SK-N-SH (cell line): ENCODE results near the gene P2RY12. TPM values are rescaled to one million over a fixed set of nuclear protein-coding genes. Genes with fewer than 3 reads are reported as not detected.
A peak's percentile ranks its signal among the peaks of the same experiment; 100 is the strongest.

Experiments used
- CTCF ChIA-PET: fragments of 300-600, 350-600 bp; formaldehyde crosslinking; extraction: SDS; loops from one replicate; lab custom pipeline; 2021; lab: Yijun Ruan, JAX
- POLR2A ChIA-PET: fragments of 350-600 bp; sonication (Branson Sonifier 250); formaldehyde crosslinking; extraction: SDS; loops from one replicate; lab custom pipeline; 2020; ENCODE audit warnings: antibody characterized with exemption, inconsistent platforms; lab: Yijun Ruan, JAX
- DNase-seq: peaks from one replicate; pipeline ENCODE4 v3.0.0; 2012
- H2AFZ ChIP-seq: fragments of 200-600 bp; sonication (generic); 2 replicates; pipeline ENCODE4 v1.8.1; 2016; ENCODE audit warnings: antibody characterized with exemption, mild to moderate bottlenecking, low read depth
- H3F3A ChIP-seq: fragments of 200-600 bp; sonication (generic); replicated peaks from 2 replicates; pipeline ENCODE3; 2016; ENCODE audit warnings: antibody characterized with exemption, mild to moderate bottlenecking; ENCODE audit not compliant: insufficient read depth
- H3K27ac ChIP-seq, 2 experiments: fragments of 200-500 bp in 1 of 2; fragments of 200-600 bp in 1 of 2; sonication (Bioruptor generic) in 1 of 2; sonication (generic), shearing (Covaris generic) in 1 of 2; 2 replicates each; pipeline versions ENCODE4 v1.5.1 to v1.6.1; 2014 to 2016; ENCODE audit warnings: low read depth in 2 of 2, inconsistent platforms in 1 of 2, low read length in 1 of 2, mild to moderate bottlenecking in 1 of 2, mixed read lengths in 1 of 2
- H3K27me3 ChIP-seq: fragments of 200-600 bp; sonication (generic), shearing (Covaris generic); 2 replicates; pipeline ENCODE4 v1.6.1; 2016; ENCODE audit warnings: mixed run types; ENCODE audit not compliant: insufficient read depth
- H3K36me3 ChIP-seq, 2 experiments: fragments of 200-500 bp in 1 of 2; fragments of 200-600 bp in 1 of 2; sonication (Bioruptor generic) in 1 of 2; sonication (generic) in 1 of 2; replicated peaks in 1 of 2; 2 replicates each; pipeline versions ENCODE3 to v1.5.1; 2014 to 2016; ENCODE audit warnings: low read length in 1 of 2, mild to moderate bottlenecking in 1 of 2; ENCODE audit not compliant: insufficient read depth in 2 of 2, control insufficient read depth in 1 of 2
- H3K4me1 ChIP-seq, 2 experiments: fragments of 200-500 bp in 1 of 2; fragments of 200-600 bp in 1 of 2; sonication (Bioruptor generic) in 1 of 2; sonication (generic), shearing (Covaris generic) in 1 of 2; 2 replicates each; pipeline versions ENCODE4 v1.5.1 to v1.6.1; 2014 to 2016; ENCODE audit warnings: low read depth in 1 of 2, low read length in 1 of 2, mixed run types in 1 of 2; ENCODE audit not compliant: insufficient read depth in 2 of 2, control insufficient read depth in 1 of 2
- H3K4me2 ChIP-seq: fragments of 200-600 bp; sonication (generic), shearing (Covaris generic); 2 replicates; pipeline ENCODE4 v1.6.1; 2017; ENCODE audit warnings: mixed run types
- H3K4me3 ChIP-seq, 2 experiments: fragments of 200-500 bp in 1 of 2; fragments of 200-600 bp in 1 of 2; sonication (Bioruptor generic) in 1 of 2; sonication (generic), shearing (Covaris generic) in 1 of 2; 2 replicates each; pipeline versions ENCODE4 v1.5.1 to v1.8.1; 2014 to 2016; ENCODE audit warnings: low read depth in 2 of 2, inconsistent platforms in 1 of 2, low read length in 1 of 2, mild to moderate bottlenecking in 1 of 2, mixed read lengths in 1 of 2, moderate library complexity in 1 of 2
- H3K79me2 ChIP-seq: fragments of 200-600 bp; sonication (generic); 2 replicates; pipeline ENCODE4 v1.8.1; 2017; ENCODE audit warnings: mild to moderate bottlenecking; ENCODE audit not compliant: insufficient read depth
- H3K9ac ChIP-seq: fragments of 200-600 bp; sonication (generic); 2 replicates; pipeline ENCODE4 v1.6.1; 2017; ENCODE audit warnings: mixed run types
- H3K9me2 ChIP-seq: fragments of 200-600 bp; sonication (generic); 2 replicates; pipeline ENCODE4 v1.6.1; 2017; ENCODE audit warnings: mixed run types
- H3K9me3 ChIP-seq: fragments of 200-600 bp; sonication (generic); 2 replicates; pipeline ENCODE4 v1.6.1; 2017; ENCODE audit warnings: mixed run types, mild to moderate bottlenecking, moderate library complexity
- H4K20me1 ChIP-seq: fragments of 200-600 bp; sonication (generic); 2 replicates; pipeline ENCODE4 v1.6.1; 2017; ENCODE audit warnings: mild to moderate bottlenecking, mixed run types; ENCODE audit not compliant: insufficient read depth
- EP300 ChIP-seq, 2 experiments: IDR thresholded peaks; 2 replicates each; pipeline versions ENCODE4 v1.4.0 to v1.6.1; 2012; ENCODE audit warnings: borderline replicate concordance in 1 of 2, low read depth in 1 of 2, low read length in 1 of 2
- EZH2phosphoT487 ChIP-seq: fragments of 200-600 bp; sonication (generic); IDR thresholded peaks from 2 replicates; pipeline ENCODE4 v1.6.1; 2017; ENCODE audit warnings: low read depth, mixed run types, mild to moderate bottlenecking, antibody characterized with exemption, moderate library complexity, borderline replicate concordance
- FOSL2 ChIP-seq: IDR thresholded peaks from 2 replicates; pipeline ENCODE4 v1.4.0; 2012; ENCODE audit warnings: low read depth, mild to moderate bottlenecking, moderate library complexity, borderline replicate concordance
- FOXJ3 ChIP-seq: sonication (generic); formaldehyde crosslinking; IDR thresholded peaks from 2 replicates; pipeline ENCODE4 v1.5.1; 2020; ENCODE audit warnings: mild to moderate bottlenecking, missing genetic modification reagents
- JUND ChIP-seq: IDR thresholded peaks from 2 replicates; pipeline ENCODE4 v1.4.0; 2012
- MEF2A ChIP-seq: IDR thresholded peaks from 2 replicates; pipeline ENCODE4 v1.4.0; 2012; ENCODE audit warnings: low read depth, borderline replicate concordance
- RCOR1 ChIP-seq: fragments of 150-350 bp; IDR thresholded peaks from 2 replicates; pipeline ENCODE4 v1.6.1; 2017; ENCODE audit warnings: antibody characterized with exemption, low read length
- SMC3 ChIP-seq: IDR thresholded peaks from 2 replicates; pipeline ENCODE4 v1.6.1; 2012; ENCODE audit warnings: low read depth, low read length, improper control_type of control experiment
- USF1 ChIP-seq: IDR thresholded peaks from 2 replicates; pipeline ENCODE4 v1.4.0; 2012; ENCODE audit warnings: low read depth, borderline replicate concordance
- ZBTB33 ChIP-seq: IDR thresholded peaks from 2 replicates; pipeline ENCODE4 v1.4.0; 2012; ENCODE audit warnings: low read depth, borderline replicate concordance
- WGBS: methylation state at CpG from one replicate; pipeline ENCODE4 v1.1.6; 2017; ENCODE audit warnings: low lambda C conversion rate; 5-methylcytosine and 5-hydroxymethylcytosine counted together
- polyA plus RNA-seq, 3 experiments: library from polyadenylated mRNA; depleted of rRNA; stranded (reverse); fragments of >200 nt; gene quantifications; 2 replicates each; pipeline ENCODE4 v1.2.3, GENCODE V29; 2012
- TF ChIP-seq, protein P1 (sequence below): IDR thresholded peaks from 2 replicates; pipeline ENCODE4; 2012

P2RY12 gene
- polyA plus RNA-seq, 1 of the 3 experiments (the other 2 are of a cell fraction): not detected

GRCh38 chr3:151316267-151316991 is 68.1 kb downstream of the P2RY12 start, which contains the start of gene GPR87:
Gene GPR87, minus strand, starts transcription at chr3:151316820. Its CDS starts 16,720 bp downstream, at chr3:151300100.
- Histone ChIP-seq H2AFZ (no peak within 1 kb of the TSS), H3K4me2 (no peak within 1 kb of the TSS), H3K4me1 (peaks cover 0 to 27% of the 10 kb centered on the region in 2 experiments; a peak in 3 of 4 replicates), H3K9ac (no peak within 1 kb of the TSS), H3K27me3 (no peaks in the 10 kb centered on the region), H3K4me3 (no peak within 1 kb of the TSS), H3K79me2 (no peaks in the 10 kb centered on the region)
- WGBS: 33% methylated on average over 7 of the region's 7 CpGs
- CTCF ChIA-PET: interaction anchor here (0.9 to 1.7 kb wide), 2 partner anchors 10 to 148 kb away, joined by 3 to 7 read pairs; no protein-coding TSS in a partner anchor
- no peak for TF ChIP-seq SMC3
- TF ChIP-seq MEF2A: no peak
- peak; percentile 31 for TF ChIP-seq JUND
- TF ChIP-seq ZBTB33: no peak
- no peak for TF ChIP-seq RCOR1
- no peak for TF ChIP-seq FOXJ3 (CRISPR knock-in tag)
- TF ChIP-seq EP300 (IDR thresholded peaks at IDR 0.05; ENCODE audit: borderline replicate concordance in 1 of 2, low read depth in 1 of 2, low read length in 1 of 2): no peak
- peak; percentile 49; the same call in 1 of the 2 replicates for TF ChIP-seq FOSL2
- no peak for TF ChIP-seq USF1
- TF ChIP-seq, all 33 proteins: peak for 2
- Histone ChIP-seq H3K9me3 (no peaks in the 10 kb centered on the region; the same call in 1 of the 2 replicates), H3K9me2 (no peaks in the 10 kb centered on the region), H3K27ac (peak within 1 kb of the TSS; percentile 38 to 39; a peak in 3 of 4 replicates), H3K36me3 (no peaks in the 10 kb centered on the region), H4K20me1 (no peaks in the 10 kb centered on the region), H3F3A (no peaks in the 10 kb centered on the region)
- POLR2A ChIA-PET: no interaction called here
- no peak for DNase-seq

GRCh38 chr3:151315846-151316245 is 68.7 kb downstream of the P2RY12 start:
- H3K36me3 ChIP-seq: no peaks in the 10 kb centered on the region
- H3K27me3 ChIP-seq: no peaks in the 10 kb centered on the region
- 87% methylated on average over 2 of the region's 2 CpGs for whole genome bisulfite sequencing
- H3F3A ChIP-seq: no peaks in the 10 kb centered on the region
- no peak overlapping the region for H3K4me2 ChIP-seq
- no peaks in the 10 kb centered on the region for H3K79me2 ChIP-seq
- H3K9me2 ChIP-seq: no peaks in the 10 kb centered on the region
- POLR2A ChIA-PET: no interaction called here
- no peak for DNase-seq
- CTCF ChIA-PET: interaction anchor here (0.9 to 1.7 kb wide), 2 partner anchors 10 to 148 kb away, joined by 3 to 7 read pairs; no protein-coding TSS in a partner anchor
- peaks cover 0 to 26% of the 10 kb centered on the region in 2 experiments; a peak in 3 of 4 replicates for H3K4me1 ChIP-seq
- TF ChIP-seq EZH2phosphoT487: no peak
- TF ChIP-seq, protein P1, sequence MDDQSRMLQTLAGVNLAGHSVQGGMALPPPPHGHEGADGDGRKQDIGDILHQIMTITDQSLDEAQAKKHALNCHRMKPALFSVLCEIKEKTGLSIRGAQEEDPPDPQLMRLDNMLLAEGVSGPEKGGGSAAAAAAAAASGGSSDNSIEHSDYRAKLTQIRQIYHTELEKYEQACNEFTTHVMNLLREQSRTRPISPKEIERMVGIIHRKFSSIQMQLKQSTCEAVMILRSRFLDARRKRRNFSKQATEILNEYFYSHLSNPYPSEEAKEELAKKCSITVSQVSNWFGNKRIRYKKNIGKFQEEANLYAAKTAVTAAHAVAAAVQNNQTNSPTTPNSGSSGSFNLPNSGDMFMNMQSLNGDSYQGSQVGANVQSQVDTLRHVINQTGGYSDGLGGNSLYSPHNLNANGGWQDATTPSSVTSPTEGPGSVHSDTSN: no peak
- no peak for TF ChIP-seq ZBTB33
- TF ChIP-seq EP300 (IDR thresholded peaks at IDR 0.05; ENCODE audit: borderline replicate concordance in 1 of 2, low read depth in 1 of 2, low read length in 1 of 2): no peak
- no peak overlapping the region for H3K9ac ChIP-seq
- H2AFZ ChIP-seq: no peak overlapping the region
- H3K9me3 ChIP-seq: no peaks in the 10 kb centered on the region; the same call in 1 of the 2 replicates
- H3K27ac ChIP-seq: peak overlapping the region; percentile 38 to 39; a peak in 1 of 4 replicates
- H4K20me1 ChIP-seq: no peaks in the 10 kb centered on the region
- no peak overlapping the region for H3K4me3 ChIP-seq
